ENCODE data around the gene IRF9. TPM values are rescaled to one million over a fixed set of nuclear protein-coding genes. Genes with fewer than 3 reads are reported as not detected.
"Not testable (repeated sequence)": the region's sequence is repeated elsewhere in the genome, so short reads cannot be mapped to it uniquely, and the experiment has no call there.

The IRF9 gene
- total RNA-seq, 6 donors from 2014 or later = 78.2 to 192 (median 107) TPM

DNA sequence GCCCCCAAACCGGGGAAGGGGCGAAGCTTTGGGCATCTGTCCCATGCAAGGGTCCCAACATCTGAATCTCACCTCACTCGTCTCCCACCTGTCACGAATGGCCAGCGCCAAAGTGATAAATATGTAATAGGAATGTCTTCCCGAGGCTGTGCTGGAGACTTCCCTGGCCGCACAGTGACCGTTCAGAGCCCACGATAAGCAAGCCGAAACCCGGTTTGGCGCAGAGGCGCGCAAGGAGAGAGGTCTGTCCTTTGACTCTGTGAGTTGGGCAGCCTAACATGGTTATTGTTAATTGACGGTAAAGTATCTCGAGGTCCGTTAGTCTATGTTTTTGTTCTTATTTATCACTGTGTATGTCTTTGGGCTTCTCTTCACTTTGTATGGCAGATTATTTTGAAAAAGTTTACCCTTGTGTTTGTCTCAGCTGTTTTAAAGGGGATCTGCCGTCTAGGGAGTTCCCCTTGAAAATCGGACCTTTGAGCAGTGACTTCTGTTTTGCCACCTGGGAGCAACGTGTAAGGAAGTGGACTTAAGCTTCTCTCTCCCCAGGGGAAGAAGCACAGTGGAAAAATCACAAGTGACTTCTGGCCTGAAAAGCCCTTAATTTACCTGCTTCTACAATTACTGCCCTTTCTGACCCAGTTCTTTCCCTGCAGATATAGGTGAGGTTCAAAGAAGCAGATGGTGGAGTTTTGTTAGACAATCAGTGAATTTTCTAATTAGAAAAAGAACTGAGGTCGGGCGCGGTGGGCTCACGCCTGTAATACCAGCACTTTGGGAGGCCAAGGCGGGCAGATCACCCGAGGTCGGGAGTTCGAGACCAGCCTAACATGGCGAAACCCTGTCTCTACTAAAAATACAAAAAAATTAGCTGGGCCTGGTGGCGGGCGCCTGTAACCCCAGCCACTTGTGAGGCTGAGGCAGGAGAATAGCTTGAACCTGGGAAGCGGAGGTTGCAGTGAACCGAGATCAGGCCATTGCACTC lies 35.3 kb downstream of the IRF9 start:
- Histone ChIP-seq H3K4me3 (peak overlapping the region; percentile 65 to 87 (median 79)), H3K27me3 (no peaks in the 10 kb centered on the region), H3K36me3 (peaks cover 0 to 31% (median 11%) of the 10 kb centered on the region in 4 donors), H3K4me1 (peaks cover 26 to 41% (median 30%) of the 10 kb centered on the region in 4 donors), H3K27ac (peak overlapping the region; percentile 97 to 100 (median 99)), H3K9me3 (no peaks in the 10 kb centered on the region)
- ATAC-seq (ENCODE audit: low FRiP score in 2 of 2) (peak; percentile 39 to 53), DNase-seq (no peak)
- TF ChIP-seq, protein P1, sequence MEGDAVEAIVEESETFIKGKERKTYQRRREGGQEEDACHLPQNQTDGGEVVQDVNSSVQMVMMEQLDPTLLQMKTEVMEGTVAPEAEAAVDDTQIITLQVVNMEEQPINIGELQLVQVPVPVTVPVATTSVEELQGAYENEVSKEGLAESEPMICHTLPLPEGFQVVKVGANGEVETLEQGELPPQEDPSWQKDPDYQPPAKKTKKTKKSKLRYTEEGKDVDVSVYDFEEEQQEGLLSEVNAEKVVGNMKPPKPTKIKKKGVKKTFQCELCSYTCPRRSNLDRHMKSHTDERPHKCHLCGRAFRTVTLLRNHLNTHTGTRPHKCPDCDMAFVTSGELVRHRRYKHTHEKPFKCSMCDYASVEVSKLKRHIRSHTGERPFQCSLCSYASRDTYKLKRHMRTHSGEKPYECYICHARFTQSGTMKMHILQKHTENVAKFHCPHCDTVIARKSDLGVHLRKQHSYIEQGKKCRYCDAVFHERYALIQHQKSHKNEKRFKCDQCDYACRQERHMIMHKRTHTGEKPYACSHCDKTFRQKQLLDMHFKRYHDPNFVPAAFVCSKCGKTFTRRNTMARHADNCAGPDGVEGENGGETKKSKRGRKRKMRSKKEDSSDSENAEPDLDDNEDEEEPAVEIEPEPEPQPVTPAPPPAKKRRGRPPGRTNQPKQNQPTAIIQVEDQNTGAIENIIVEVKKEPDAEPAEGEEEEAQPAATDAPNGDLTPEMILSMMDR (IDR thresholded peaks at IDR 0.05) = no peak
- TF ChIP-seq POLR2AphosphoS5 (IDR thresholded peaks at IDR 0.05) (no peak), EP300 (IDR thresholded peaks at IDR 0.05) (no peak), POLR2A (IDR thresholded peaks at IDR 0.05) (no peak)
- 37 to 39% methylated on average over 28 to 30 of the region's 33 CpGs for whole genome bisulfite sequencing, 2 donors

DNA sequence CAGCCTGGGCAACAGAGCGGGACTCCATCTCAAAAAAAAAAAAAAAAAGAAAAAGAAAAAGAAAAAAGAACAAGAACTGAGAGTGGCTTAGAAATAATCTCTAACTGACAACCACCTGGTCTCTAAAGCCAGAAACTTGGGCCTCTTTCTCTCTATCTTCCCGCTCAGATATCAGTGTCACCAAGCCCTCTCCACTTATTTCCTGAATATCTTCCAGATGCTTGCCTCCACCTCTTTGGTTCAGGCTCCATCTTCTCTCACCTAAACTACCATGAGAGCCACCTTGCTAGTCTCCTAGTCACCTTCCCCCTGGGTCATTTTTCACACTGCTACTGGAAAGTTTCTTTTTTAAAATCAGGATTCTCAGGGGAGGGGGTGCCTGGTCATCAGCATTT lies 36.0 kb downstream of the IRF9 start:
- 100% methylated on average over 2 of the region's 2 CpGs for WGBS, 2 donors
- no peak for DNase-seq
- H3K36me3 ChIP-seq = peaks cover 0 to 31% (median 11%) of the 10 kb centered on the region in 4 donors
- H3K9me3 ChIP-seq = no peaks in the 10 kb centered on the region
- H3K4me3 ChIP-seq = no peak overlapping the region
- H3K27ac ChIP-seq = no peak overlapping the region
- TF ChIP-seq, protein P1 (IDR thresholded peaks at IDR 0.05) = no peak
- TF ChIP-seq POLR2AphosphoS5 (IDR thresholded peaks at IDR 0.05) (no peak), EP300 (IDR thresholded peaks at IDR 0.05) (no peak), POLR2A (IDR thresholded peaks at IDR 0.05) (no peak)
- H3K4me1 ChIP-seq = peaks cover 26 to 41% (median 30%) of the 10 kb centered on the region in 4 donors
- H3K27me3 ChIP-seq = no peaks in the 10 kb centered on the region
- no peak for ATAC-seq (ENCODE audit: low FRiP score in 2 of 2)

DNA sequence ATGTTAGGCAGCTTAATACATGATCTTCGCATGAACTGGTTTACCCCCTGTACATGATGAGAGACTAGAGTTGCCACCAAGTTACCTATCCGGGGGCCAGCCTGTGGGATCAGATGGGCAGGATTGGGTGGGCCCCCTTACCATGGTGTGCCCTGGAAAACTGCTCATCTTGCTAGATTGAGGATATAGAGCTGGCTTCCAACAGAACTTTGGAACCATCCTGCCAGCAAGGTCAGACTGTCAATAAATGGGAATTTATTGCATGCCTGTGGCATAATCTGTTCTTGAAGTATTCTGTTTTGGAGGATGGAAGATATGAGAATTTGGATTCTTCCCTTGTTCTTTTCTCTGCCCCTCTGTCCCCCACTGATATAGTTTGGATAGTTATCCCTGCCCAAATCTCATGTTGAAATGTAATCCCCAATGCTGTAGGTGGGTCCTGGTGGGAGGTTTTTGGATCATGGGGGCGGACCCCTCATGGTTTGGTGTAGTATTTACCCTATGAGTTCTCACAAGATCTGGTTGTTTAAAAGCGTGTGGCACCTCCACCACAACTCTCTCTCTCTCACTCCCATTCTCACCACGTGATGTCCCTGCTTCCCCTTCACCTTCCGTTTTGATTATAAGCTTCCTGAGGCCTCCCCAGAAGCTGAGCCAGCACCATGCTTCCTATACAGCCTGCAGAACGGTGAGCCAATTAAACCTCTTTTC lies 37.9 kb downstream of the IRF9 start:
- H3K4me1 ChIP-seq = peaks cover 25 to 40% (median 29%) of the 10 kb centered on the region in 4 donors
- TF ChIP-seq, protein P1 (IDR thresholded peaks at IDR 0.05) = no peak
- TF ChIP-seq EP300 (IDR thresholded peaks at IDR 0.05) (no peak), POLR2AphosphoS5 (IDR thresholded peaks at IDR 0.05) (no peak), POLR2A (IDR thresholded peaks at IDR 0.05) (no peak)
- no peak overlapping the region for H3K4me3 ChIP-seq
- H3K9me3 ChIP-seq = no peaks in the 10 kb centered on the region
- 77 to 81% methylated on average over 7 of the region's 7 CpGs for whole genome bisulfite sequencing, 2 donors
- H3K27ac ChIP-seq = no peak overlapping the region
- DNase-seq = no peak
- H3K27me3 ChIP-seq = no peaks in the 10 kb centered on the region
- no peak for ATAC-seq (ENCODE audit: low FRiP score in 2 of 2)
- peaks cover 0 to 23% (median 4%) of the 10 kb centered on the region in 4 donors for H3K36me3 ChIP-seq

DNA sequence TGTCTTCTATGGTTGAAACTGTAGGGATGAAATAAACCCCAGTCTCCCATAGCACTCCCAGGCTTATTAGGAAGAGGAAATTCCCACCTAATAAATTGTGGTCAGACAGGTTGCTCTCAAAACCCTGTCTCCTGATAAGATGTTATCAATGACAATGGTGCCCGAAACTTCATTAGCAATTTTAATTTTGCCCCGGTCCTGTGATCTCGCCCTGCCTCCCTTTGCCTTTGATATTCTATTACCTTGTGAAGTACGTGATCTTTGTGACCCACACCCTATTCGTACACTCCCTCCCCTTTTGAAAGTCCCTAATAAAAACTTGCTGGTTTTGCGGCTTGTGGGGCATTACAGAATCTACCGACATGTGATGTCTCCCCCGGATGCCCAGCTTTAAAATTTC lies 41.5 kb downstream of the IRF9 start:
- H3K27ac ChIP-seq; H3K4me3 ChIP-seq; ATAC-seq (ENCODE audit: low FRiP score in 2 of 2); DNase-seq; H3K9me3 ChIP-seq; H3K27me3 ChIP-seq: not testable (repeated sequence)
- 93 to 95% methylated on average over 8 of the region's 8 CpGs for WGBS, 2 donors
- Histone ChIP-seq H3K4me1 (peaks cover under 1 to 12% (median 5%) of the 10 kb centered on the region in 4 donors), H3K36me3 (peaks cover 9 to 52% (median 25%) of the 10 kb centered on the region in 4 donors)

DNA sequence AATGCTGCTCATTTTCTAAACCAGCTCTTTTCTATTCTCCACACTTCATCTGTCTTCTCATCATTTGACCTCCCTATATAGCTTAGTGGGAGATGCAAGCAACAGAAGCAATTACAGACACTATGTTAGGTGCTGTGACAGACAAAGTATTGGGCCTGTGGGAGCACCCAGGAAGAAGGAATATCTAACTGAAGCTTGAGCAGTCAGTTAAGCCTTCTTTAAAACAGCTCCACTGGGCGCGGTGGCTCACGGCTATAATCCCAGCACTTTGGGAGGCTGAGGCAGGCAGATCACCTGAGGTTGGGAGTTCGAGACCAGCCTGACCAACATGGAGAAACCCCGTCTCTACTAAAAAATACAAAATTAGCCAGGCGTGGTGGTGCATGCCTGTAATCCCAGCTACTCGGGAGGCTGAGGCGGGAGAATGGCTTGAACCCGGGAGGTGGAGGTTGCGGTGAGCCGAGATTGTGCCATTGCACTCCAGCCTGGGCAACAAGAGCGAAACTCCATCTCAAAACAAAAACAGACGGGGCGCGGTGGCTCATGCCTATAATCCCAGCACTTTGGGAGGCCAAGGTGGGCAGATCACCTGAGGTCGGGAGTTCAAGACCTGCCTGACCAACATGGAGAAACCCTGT lies 42.3 kb downstream of the IRF9 start:
- H3K4me1 ChIP-seq; H3K27ac ChIP-seq; DNase-seq; H3K27me3 ChIP-seq; H3K4me3 ChIP-seq; H3K9me3 ChIP-seq; ATAC-seq (ENCODE audit: low FRiP score in 2 of 2): not testable (repeated sequence)
- WGBS, 2 donors = 92 to 96% methylated on average over 16 of the region's 16 CpGs
- peaks cover 12 to 60% (median 32%) of the 10 kb centered on the region in 4 donors for H3K36me3 ChIP-seq
